ENCODE results near the gene STUB1.

Gene STUB1

DNA sequence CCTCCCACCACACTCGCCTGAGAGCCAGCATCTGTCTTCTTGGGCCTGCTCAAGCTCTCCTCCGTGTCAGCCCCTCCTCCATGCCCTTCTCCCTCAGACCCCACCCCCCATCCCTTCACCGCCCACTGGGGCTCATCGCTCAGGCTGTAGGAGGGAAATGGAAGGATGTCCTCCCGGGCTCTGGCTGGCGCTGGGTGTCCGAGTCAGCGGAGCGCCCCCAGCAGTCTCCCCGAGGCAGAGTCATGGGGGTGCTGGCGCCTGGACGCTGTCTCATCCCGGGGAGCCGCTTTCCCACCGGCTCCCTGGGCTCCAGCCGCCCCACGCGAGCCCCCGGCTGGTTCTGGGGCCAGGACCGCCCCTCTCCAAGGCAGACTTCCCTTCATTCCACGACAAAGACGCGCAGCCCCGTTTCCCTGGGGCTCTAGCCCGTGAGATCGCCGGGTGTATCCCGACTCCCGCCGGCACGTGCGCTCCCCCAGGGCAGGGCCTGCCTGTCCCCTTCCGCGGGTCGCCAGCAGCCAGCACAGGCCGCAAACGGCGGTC, 40.3 kb downstream of the STUB1 start:
- Histone ChIP-seq H3K27ac (peak overlapping the region; percentile 99), H3K27me3 (ENCODE audit: insufficient read depth, low read depth, severe bottlenecking) (no peaks in the 10 kb centered on the region), H3K9me3 (ENCODE audit: severe bottlenecking) (no peaks in the 10 kb centered on the region), H3K36me3 (peaks cover 6% of the 10 kb centered on the region), H3K4me3 (ENCODE audit: low read depth, low read length) (peak overlapping the region; percentile 73)
- peak; percentile 92 for DNase-seq
- peak; percentile 43 for TF ChIP-seq CTCF (IDR thresholded peaks at IDR 0.05; ENCODE audit: low read depth, low read length)

DNA sequence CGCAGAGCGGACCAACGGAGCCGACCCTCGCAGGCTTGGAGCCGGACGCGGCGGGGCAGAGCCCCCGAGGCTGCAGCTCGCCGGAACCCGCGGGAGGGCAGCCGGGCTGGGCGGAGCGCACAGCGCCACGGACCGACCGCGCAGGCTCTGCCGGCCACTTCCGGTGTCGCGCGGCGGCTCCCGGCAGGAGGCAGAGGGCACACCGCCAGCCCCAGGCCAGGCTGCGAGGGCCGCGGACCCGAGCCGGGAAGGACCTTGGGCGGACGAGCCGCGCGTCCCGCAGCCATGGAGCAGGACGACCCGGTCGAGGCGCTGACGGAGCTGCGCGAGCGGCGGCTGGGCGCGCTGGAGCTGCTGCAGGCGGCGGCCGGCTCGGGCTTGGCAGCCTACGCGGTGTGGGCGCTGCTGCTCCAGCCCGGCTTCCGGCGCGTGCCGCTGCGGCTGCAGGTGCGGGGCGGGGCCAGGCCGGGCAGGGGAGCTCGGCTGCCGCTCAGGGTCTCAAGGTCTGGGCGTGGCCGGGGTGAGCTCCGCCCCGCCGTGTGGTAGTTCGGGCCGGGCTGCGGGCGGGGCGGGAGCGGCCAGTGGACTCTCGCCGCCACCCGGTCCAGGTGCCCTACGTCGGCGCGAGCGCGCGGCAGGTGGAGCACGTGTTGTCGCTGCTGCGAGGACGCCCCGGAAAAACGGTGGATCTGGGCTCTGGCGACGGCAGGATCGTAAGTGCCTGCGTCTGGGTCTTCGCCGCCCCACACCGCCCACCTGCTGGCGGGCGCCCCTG, 41.0 kb downstream of the STUB1 start, which contains the start of gene ANTKMT:
Gene ANTKMT (plus strand): TSS at position 157 of the 775 bp plus-strand sequence. CDS start 129 bp downstream, at position 286.
- Histone ChIP-seq H3K36me3 (peaks cover 6% of the 10 kb centered on the region), H3K27me3 (ENCODE audit: insufficient read depth, low read depth, severe bottlenecking) (no peaks in the 10 kb centered on the region), H3K27ac (peak within 1 kb of the TSS; percentile 99), H3K9me3 (ENCODE audit: severe bottlenecking) (no peaks in the 10 kb centered on the region), H3K4me3 (ENCODE audit: low read depth, low read length) (peak within 1 kb of the TSS; percentile 73)
- DNase-seq: peak; percentile 92
- no peak for TF ChIP-seq CTCF (IDR thresholded peaks at IDR 0.05; ENCODE audit: low read depth, low read length)

DNA sequence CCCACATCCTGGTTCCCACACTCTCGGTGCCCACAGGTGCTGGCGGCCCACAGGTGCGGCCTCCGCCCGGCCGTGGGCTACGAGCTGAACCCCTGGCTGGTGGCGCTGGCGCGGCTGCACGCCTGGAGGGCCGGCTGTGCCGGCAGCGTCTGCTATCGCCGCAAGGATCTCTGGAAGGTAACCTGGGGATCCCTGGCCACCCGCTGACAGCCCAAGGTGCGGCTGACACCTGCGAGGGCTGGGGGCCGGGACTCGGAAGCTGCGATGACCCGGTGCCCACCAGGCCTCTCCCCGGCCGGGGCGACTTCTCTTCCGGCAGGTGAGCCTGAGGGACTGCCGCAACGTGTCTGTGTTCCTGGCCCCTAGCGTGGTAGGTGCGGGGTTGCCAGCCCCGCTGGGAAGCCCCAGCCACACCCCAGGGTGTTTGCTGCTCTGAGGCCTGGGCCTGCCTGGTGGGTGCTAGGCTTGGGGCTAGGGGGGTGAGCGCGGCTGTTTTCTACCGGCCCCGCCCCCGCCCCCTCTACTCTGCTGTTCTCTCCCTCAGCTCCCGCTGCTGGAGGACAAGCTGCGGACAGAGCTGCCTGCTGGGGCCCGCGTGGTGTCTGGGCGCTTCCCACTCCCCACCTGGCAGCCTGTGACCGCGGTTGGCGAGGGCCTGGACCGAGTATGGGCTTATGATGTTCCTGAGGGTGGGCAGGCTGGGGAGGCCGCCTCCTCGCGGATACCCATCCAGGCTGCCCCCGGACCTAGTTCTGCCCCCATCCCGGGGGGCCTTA, 41.7 kb downstream of the STUB1 start:
- Histone ChIP-seq H3K27ac (peak overlapping the region; percentile 99), H3K27me3 (ENCODE audit: insufficient read depth, low read depth, severe bottlenecking) (no peaks in the 10 kb centered on the region), H3K36me3 (peaks cover 6% of the 10 kb centered on the region), H3K4me3 (ENCODE audit: low read depth, low read length) (peak overlapping the region; percentile 29), H3K9me3 (ENCODE audit: severe bottlenecking) (no peaks in the 10 kb centered on the region)
- DNase-seq: no peak
- TF ChIP-seq CTCF (IDR thresholded peaks at IDR 0.05; ENCODE audit: low read depth, low read length): no peak

- no peak for DNase-seq
- no peak for TF ChIP-seq CTCF (IDR thresholded peaks at IDR 0.05; ENCODE audit: low read depth, low read length)
- no peaks in the 10 kb centered on the region for H3K27me3 ChIP-seq (ENCODE audit: insufficient read depth, low read depth, severe bottlenecking)
- H3K36me3 ChIP-seq: peaks cover 6% of the 10 kb centered on the region
- H3K4me3 ChIP-seq (ENCODE audit: low read depth, low read length): no peak overlapping the region
- H3K27ac ChIP-seq: no peak overlapping the region
- H3K9me3 ChIP-seq (ENCODE audit: severe bottlenecking): no peaks in the 10 kb centered on the region
Measured at GRCh38 chr16:722835-723633, 42.8 kb downstream of the STUB1 start.

GRCh38 chr16:723695-724094, 43.5 kb downstream of the STUB1 start:
- Histone ChIP-seq H3K9me3 (ENCODE audit: severe bottlenecking) (no peaks in the 10 kb centered on the region), H3K4me3 (ENCODE audit: low read depth, low read length) (no peak overlapping the region), H3K27ac (no peak overlapping the region), H3K27me3 (ENCODE audit: insufficient read depth, low read depth, severe bottlenecking) (no peaks in the 10 kb centered on the region), H3K36me3 (peaks cover 6% of the 10 kb centered on the region)
- TF ChIP-seq CTCF (IDR thresholded peaks at IDR 0.05; ENCODE audit: low read depth, low read length): no peak
- DNase-seq: no peak

Measured in WERI-Rb-1 (cell line).